CD4-positive, alpha-beta T cell (primary cell): ENCODE measurements around the gene TBC1D22A. TPM values are rescaled to one million over a fixed set of nuclear protein-coding genes. Genes with fewer than 3 reads are reported as not detected.

Experiments
- ATAC-seq: fragments of 200-7000 bp; cut with Tn5 transposase; one replicate; pipeline ENCODE4 v1.10.0; 2022; ENCODE audit warnings: mild to moderate bottlenecking; ENCODE audit not compliant: poor library complexity
- CTCF ChIA-PET: fragments of 350-600 bp; sonication (Branson Sonifier 250); formaldehyde crosslinking; loops from one replicate; lab custom pipeline; 2021; ENCODE audit warnings: antibody characterized with exemption, inconsistent platforms; lab: Charles Lee
- POLR2A ChIA-PET: fragments of 350-600 bp; sonication (Branson Sonifier 250); formaldehyde crosslinking; loops from one replicate; lab custom pipeline; 2021; ENCODE audit warnings: antibody characterized with exemption, inconsistent platforms; lab: Charles Lee
- DNase-seq, 14 experiments: peaks; one replicate each; pipeline ENCODE4 v3.0.0-alpha.2; 2013 to 2020; ENCODE audit warnings: mixed read lengths in 2 of 14
- H3K27ac ChIP-seq, 2 donors: one replicate each; pipeline versions ENCODE4 v1.5.1 to v1.7.0; 2013; ENCODE audit warnings: low read length in 2 of 2, low read depth in 1 of 2, mild to moderate bottlenecking in 1 of 2
- H3K27me3 ChIP-seq, 2 experiments: 1 replicate in 1 of 2; 2 replicates in 1 of 2; pipeline versions ENCODE4 v1.6.1 to v1.7.0; 2013; ENCODE audit warnings: low read length in 2 of 2, control low read depth in 1 of 2, mild to moderate bottlenecking in 1 of 2, moderate library complexity in 1 of 2; ENCODE audit not compliant: insufficient read depth in 2 of 2, control insufficient read depth in 1 of 2
- H3K36me3 ChIP-seq: one replicate; pipeline ENCODE4 v1.6.1; 2013; ENCODE audit warnings: low read length, control low read depth; ENCODE audit not compliant: insufficient read depth
- H3K4me1 ChIP-seq: one replicate; pipeline ENCODE4 v1.6.1; 2013; ENCODE audit warnings: low read length, control low read depth; ENCODE audit not compliant: insufficient read depth
- H3K4me3 ChIP-seq: one replicate; pipeline ENCODE4 v1.5.1; 2013; ENCODE audit warnings: mild to moderate bottlenecking, low read length, moderate library complexity
- H3K9me3 ChIP-seq, 2 experiments: 1 replicate in 1 of 2; 2 replicates in 1 of 2; pipeline versions ENCODE4 v1.6.1 to v1.7.0; 2013; ENCODE audit warnings: low read length in 2 of 2, mild to moderate bottlenecking in 2 of 2, control low read depth in 1 of 2, moderate library complexity in 1 of 2; ENCODE audit not compliant: control insufficient read depth in 1 of 2, insufficient read depth in 1 of 2
- H3K27ac Mint-ChIP-seq: one replicate; pipeline ENCODE4 v1.8.0; 2020; ENCODE audit warnings: mixed read lengths
- H3K27me3 Mint-ChIP-seq: one replicate; pipeline ENCODE4 v1.8.0; 2021; ENCODE audit warnings: mixed read lengths
- H3K36me3 Mint-ChIP-seq: one replicate; pipeline ENCODE4 v1.8.0; 2021; ENCODE audit warnings: low read depth, mixed read lengths
- H3K4me1 Mint-ChIP-seq: one replicate; pipeline ENCODE4 v1.8.0; 2021; ENCODE audit warnings: low read depth, mixed read lengths
- H3K4me3 Mint-ChIP-seq: one replicate; pipeline ENCODE4 v1.8.0; 2020; ENCODE audit warnings: mild to moderate bottlenecking, mixed read lengths
- H3K9me3 Mint-ChIP-seq: one replicate; pipeline ENCODE4 v1.8.0; 2020; ENCODE audit warnings: mixed read lengths
- CTCF ChIP-seq: fragments of 200-600 bp; IDR thresholded peaks from one replicate; pipeline ENCODE4 v1.8.0; 2022; ENCODE audit warnings: antibody characterized with exemption, mild to moderate bottlenecking
- intact Hi-C, 2 experiments: fragments of 100-400 bp; cut with DNase I in 1 of 2; cut with micrococcal nuclease in 1 of 2; formaldehyde crosslinking; loops; one replicate each; pipeline versions ENCODE4 v1.15.1 to v1.9.0; 2023 to 2025; cut with DNase I, micrococcal nuclease
- total RNA-seq, 174 experiments: library from RNA in 2 of 174; stranded (reverse) in 2 of 174; gene quantifications; one replicate each; pipeline ENCODE4 v1.2.3 and lab custom pipeline; 2021 to 2026

The TBC1D22A gene
- total RNA-seq, 2 experiments from 2014 or later = 27.1 to 31.7 TPM

- no peak overlapping the region for H3K4me3 Mint-ChIP-seq
- POLR2A ChIA-PET = interaction anchor here (1.2 to 3.1 kb wide), 8 partner anchors 12 to 106 kb away, joined by 5 to 60 read pairs (median 12); partner anchors contain the start of gene TBC1D22A
- H3K36me3 ChIP-seq = peaks cover 50% of the 10 kb centered on the region
- ATAC-seq = no peak
- H3K4me1 Mint-ChIP-seq = peaks cover 47% of the 10 kb centered on the region
- H3K27ac ChIP-seq = peak overlapping the region; percentile 91 to 97
- H3K9me3 Mint-ChIP-seq = no peaks in the 10 kb centered on the region
- H3K9me3 ChIP-seq = no peaks in the 10 kb centered on the region
- peak overlapping the region; percentile 100 for H3K27ac Mint-ChIP-seq
- intact Hi-C loops = no loop called here
- peaks cover 36% of the 10 kb centered on the region for H3K36me3 Mint-ChIP-seq
- H3K4me3 ChIP-seq = no peak overlapping the region
- CTCF ChIA-PET = interaction anchor here (1.8 to 3.0 kb wide), 5 partner anchors 9 to 53 kb away, joined by 9 to 21 read pairs (median 12); partner anchors contain the start of gene TBC1D22A
- no peaks in the 10 kb centered on the region for H3K27me3 Mint-ChIP-seq
- H3K4me1 ChIP-seq = peaks cover 55% of the 10 kb centered on the region
- TF ChIP-seq CTCF = no peak
- no peak for DNase-seq
- no peaks in the 10 kb centered on the region for H3K27me3 ChIP-seq
Observed at GRCh38 chr22:46792061-46792796, 29.8 kb downstream of the TBC1D22A start.

GRCh38 chr22:46792841-46793261 is 30.4 kb downstream of the TBC1D22A start:
- ATAC-seq = no peak
- Mint-ChIP-seq H3K4me1 (peaks cover 48% of the 10 kb centered on the region), H3K36me3 (peaks cover 37% of the 10 kb centered on the region), H3K4me3 (no peak overlapping the region), H3K9me3 (no peaks in the 10 kb centered on the region), H3K27ac (peak overlapping the region; percentile 100), H3K27me3 (no peaks in the 10 kb centered on the region)
- CTCF ChIA-PET = interaction anchor here (1.1 to 3.0 kb wide), 5 partner anchors 10 to 34 kb away, joined by 3 to 21 read pairs (median 11); partner anchors contain the start of gene TBC1D22A
- no peak overlapping the region for H3K4me3 ChIP-seq
- H3K9me3 ChIP-seq = no peaks in the 10 kb centered on the region
- peaks cover 52% of the 10 kb centered on the region for H3K36me3 ChIP-seq
- DNase-seq = no peak
- H3K4me1 ChIP-seq = peaks cover 55% of the 10 kb centered on the region
- no peak for TF ChIP-seq CTCF
- intact Hi-C loops = no loop called here
- no peaks in the 10 kb centered on the region for H3K27me3 ChIP-seq
- peak overlapping the region; percentile 91 to 97 for H3K27ac ChIP-seq
- POLR2A ChIA-PET = interaction anchor here (2.2 to 3.1 kb wide), 3 partner anchors 18 to 44 kb away, joined by 11 to 60 read pairs (median 14); partner anchors contain the start of gene TBC1D22A

- Mint-ChIP-seq H3K9me3 (no peaks in the 10 kb centered on the region), H3K4me1 (peaks cover 45% of the 10 kb centered on the region), H3K4me3 (no peak overlapping the region), H3K27me3 (no peaks in the 10 kb centered on the region), H3K36me3 (peaks cover 44% of the 10 kb centered on the region), H3K27ac (peak overlapping the region; percentile 100)
- DNase-seq (no peak), ATAC-seq (no peak)
- no peak overlapping the region for H3K27ac ChIP-seq
- ChIA-PET POLR2A (interaction anchor here (3.1 kb wide), 1 partner anchor 31 kb away, joined by 60 read pairs; the partner anchor contains the start of gene TBC1D22A), CTCF (interaction anchor here (1.1 to 2.2 kb wide), 2 partner anchors 10 to 35 kb away, joined by 3 to 6 read pairs; no protein-coding TSS in a partner anchor)
- no peaks in the 10 kb centered on the region for H3K27me3 ChIP-seq
- peaks cover 58% of the 10 kb centered on the region for H3K36me3 ChIP-seq
- TF ChIP-seq CTCF = no peak
- intact Hi-C loops = no loop called here
- H3K4me3 ChIP-seq = no peak overlapping the region
- H3K9me3 ChIP-seq = no peaks in the 10 kb centered on the region
- peaks cover 51% of the 10 kb centered on the region for H3K4me1 ChIP-seq
Observed at GRCh38 chr22:46793497-46793896, 31.0 kb downstream of the TBC1D22A start.
